Stimulated activated naive B cell treated with anti-CD40 and anti-IgM and Interleukin-4, amounts not matched to agents 10 μg/mL and 1 μg/mL and 100 μg/mL, for 72 hours (primary cell): ENCODE data around the gene SORCS2.

ENCODE experiments used
- ATAC-seq, 2 donors: fragments of 150-1000 bp; cut with Tn5 transposase; replicated peaks; 2 replicates each; pipeline ENCODE4 v1.10.0; 2021; ENCODE audit warnings: moderate library complexity in 1 of 2
- DNase-seq: peaks from one replicate; pipeline ENCODE4 v3.0.0; 2021
- H3K27ac Mint-ChIP-seq: one replicate; pipeline ENCODE4 v1.8.0; 2022; ENCODE audit warnings: mild to moderate bottlenecking, mixed read lengths
- H3K27me3 Mint-ChIP-seq, 2 donors: one replicate each; pipeline ENCODE4 v1.8.0; 2022; ENCODE audit warnings: mixed read lengths in 2 of 2
- H3K36me3 Mint-ChIP-seq, 2 donors: one replicate each; pipeline ENCODE4 v1.8.0; 2022; ENCODE audit warnings: mixed read lengths in 2 of 2, mild to moderate bottlenecking in 1 of 2
- H3K4me1 Mint-ChIP-seq, 2 donors: one replicate each; pipeline ENCODE4 v1.8.0; 2022; ENCODE audit warnings: mixed read lengths in 2 of 2, mild to moderate bottlenecking in 1 of 2
- H3K4me3 Mint-ChIP-seq, 2 donors: one replicate each; pipeline ENCODE4 v1.8.0; 2022; ENCODE audit warnings: mild to moderate bottlenecking in 2 of 2, mixed read lengths in 2 of 2, moderate library complexity in 1 of 2
- H3K9me3 Mint-ChIP-seq, 2 donors: one replicate each; pipeline ENCODE4 v1.8.0; 2022; ENCODE audit warnings: mixed read lengths in 2 of 2, mild to moderate bottlenecking in 1 of 2

Gene SORCS2

GRCh38 chr4:7646384-7647061, 454.2 kb downstream of the SORCS2 start:
- peaks cover 4 to 5% of the 10 kb centered on the region in 2 donors for H3K9me3 Mint-ChIP-seq
- peaks cover 13 to 15% of the 10 kb centered on the region in 2 donors for H3K4me1 Mint-ChIP-seq
- no peak for ATAC-seq
- no peak for DNase-seq
- H3K27ac Mint-ChIP-seq = no peak overlapping the region
- H3K36me3 Mint-ChIP-seq = no peaks in the 10 kb centered on the region
- H3K27me3 Mint-ChIP-seq = peaks cover 17 to 28% of the 10 kb centered on the region in 2 donors
- H3K4me3 Mint-ChIP-seq = no peak overlapping the region

- Mint-ChIP-seq H3K27me3 (peaks cover 17 to 28% of the 10 kb centered on the region in 2 donors), H3K4me3 (no peak overlapping the region), H3K9me3 (peaks cover 0 to 5% of the 10 kb centered on the region in 2 donors), H3K27ac (no peak overlapping the region), H3K4me1 (peaks cover 13 to 15% of the 10 kb centered on the region in 2 donors), H3K36me3 (no peaks in the 10 kb centered on the region)
- DNase-seq = no peak
- no peak for ATAC-seq
Observed at GRCh38 chr4:7647186-7647585, 454.8 kb downstream of the SORCS2 start.

- DNase-seq = no peak
- H3K9me3 Mint-ChIP-seq = peaks cover 0 to 5% of the 10 kb centered on the region in 2 donors
- H3K4me3 Mint-ChIP-seq = no peak overlapping the region
- no peak overlapping the region for H3K27ac Mint-ChIP-seq
- no peaks in the 10 kb centered on the region for H3K36me3 Mint-ChIP-seq
- H3K27me3 Mint-ChIP-seq = peaks cover 17 to 28% of the 10 kb centered on the region in 2 donors
- peaks cover 13 to 15% of the 10 kb centered on the region in 2 donors for H3K4me1 Mint-ChIP-seq
- no peak for ATAC-seq
Observed at GRCh38 chr4:7647600-7648543, 455.5 kb downstream of the SORCS2 start.

GRCh38 chr4:7648544-7649395, 456.4 kb downstream of the SORCS2 start:
- Mint-ChIP-seq H3K36me3 (no peaks in the 10 kb centered on the region), H3K4me1 (peaks cover 13 to 15% of the 10 kb centered on the region in 2 donors), H3K4me3 (no peak overlapping the region), H3K27ac (no peak overlapping the region), H3K27me3 (peaks cover 20 to 28% of the 10 kb centered on the region in 2 donors), H3K9me3 (peaks cover 0 to 5% of the 10 kb centered on the region in 2 donors)
- no peak for DNase-seq
- no peak for ATAC-seq

- H3K4me3 Mint-ChIP-seq = no peak overlapping the region
- peaks cover 26 to 30% of the 10 kb centered on the region in 2 donors for H3K27me3 Mint-ChIP-seq
- peaks cover 0 to 4% of the 10 kb centered on the region in 2 donors for H3K9me3 Mint-ChIP-seq
- H3K4me1 Mint-ChIP-seq = peaks cover 13 to 15% of the 10 kb centered on the region in 2 donors
- no peak overlapping the region for H3K27ac Mint-ChIP-seq
- DNase-seq (no peak), ATAC-seq (no peak)
- no peaks in the 10 kb centered on the region for H3K36me3 Mint-ChIP-seq
Observed at GRCh38 chr4:7649411-7649740, 457.0 kb downstream of the SORCS2 start.

- peak; percentile 89 to 90 for ATAC-seq
- H3K4me3 Mint-ChIP-seq = peak overlapping the region; percentile 17 to 51
- H3K27ac Mint-ChIP-seq = no peak overlapping the region
- peak; percentile 28 for DNase-seq
- H3K4me1 Mint-ChIP-seq = peaks cover 13 to 15% of the 10 kb centered on the region in 2 donors
- peaks cover 0 to 1% of the 10 kb centered on the region in 2 donors for H3K9me3 Mint-ChIP-seq
- H3K36me3 Mint-ChIP-seq = no peaks in the 10 kb centered on the region
- H3K27me3 Mint-ChIP-seq = peaks cover 32 to 34% of the 10 kb centered on the region in 2 donors
Observed at GRCh38 chr4:7649741-7650531, 457.6 kb downstream of the SORCS2 start.

GRCh38 chr4:7650606-7651385, 458.5 kb downstream of the SORCS2 start:
- H3K36me3 Mint-ChIP-seq = no peaks in the 10 kb centered on the region
- H3K27me3 Mint-ChIP-seq = peaks cover 34 to 37% of the 10 kb centered on the region in 2 donors
- peaks cover 0 to 1% of the 10 kb centered on the region in 2 donors for H3K9me3 Mint-ChIP-seq
- ATAC-seq (no peak), DNase-seq (no peak)
- peaks cover 13 to 15% of the 10 kb centered on the region in 2 donors for H3K4me1 Mint-ChIP-seq
- H3K27ac Mint-ChIP-seq = no peak overlapping the region
- H3K4me3 Mint-ChIP-seq = no peak overlapping the region

- H3K9me3 Mint-ChIP-seq = no peaks in the 10 kb centered on the region
- H3K27ac Mint-ChIP-seq = no peak overlapping the region
- DNase-seq = no peak
- H3K27me3 Mint-ChIP-seq = peaks cover 34 to 37% of the 10 kb centered on the region in 2 donors
- no peak overlapping the region for H3K4me3 Mint-ChIP-seq
- no peaks in the 10 kb centered on the region for H3K36me3 Mint-ChIP-seq
- H3K4me1 Mint-ChIP-seq = peaks cover 13 to 15% of the 10 kb centered on the region in 2 donors
- ATAC-seq = no peak
Observed at GRCh38 chr4:7651461-7651921, 459.2 kb downstream of the SORCS2 start.

GRCh38 chr4:7652006-7652405, 459.7 kb downstream of the SORCS2 start:
- H3K27ac Mint-ChIP-seq = no peak overlapping the region
- peaks cover 31 to 37% of the 10 kb centered on the region in 2 donors for H3K27me3 Mint-ChIP-seq
- no peak for ATAC-seq
- H3K36me3 Mint-ChIP-seq = no peaks in the 10 kb centered on the region
- no peak overlapping the region for H3K4me3 Mint-ChIP-seq
- no peaks in the 10 kb centered on the region for H3K9me3 Mint-ChIP-seq
- DNase-seq = no peak
- H3K4me1 Mint-ChIP-seq = peaks cover 13 to 15% of the 10 kb centered on the region in 2 donors

- no peaks in the 10 kb centered on the region for H3K9me3 Mint-ChIP-seq
- peaks cover 13 to 15% of the 10 kb centered on the region in 2 donors for H3K4me1 Mint-ChIP-seq
- peaks cover 27 to 33% of the 10 kb centered on the region in 2 donors for H3K27me3 Mint-ChIP-seq
- no peak overlapping the region for H3K4me3 Mint-ChIP-seq
- H3K27ac Mint-ChIP-seq = no peak overlapping the region
- ATAC-seq (no peak), DNase-seq (no peak)
- no peaks in the 10 kb centered on the region for H3K36me3 Mint-ChIP-seq
Observed at GRCh38 chr4:7652451-7652881, 460.1 kb downstream of the SORCS2 start.

GRCh38 chr4:7652906-7653305, 460.6 kb downstream of the SORCS2 start:
- no peaks in the 10 kb centered on the region for H3K36me3 Mint-ChIP-seq
- H3K9me3 Mint-ChIP-seq = no peaks in the 10 kb centered on the region
- H3K4me3 Mint-ChIP-seq = no peak overlapping the region
- peaks cover 13 to 15% of the 10 kb centered on the region in 2 donors for H3K4me1 Mint-ChIP-seq
- DNase-seq (no peak), ATAC-seq (no peak)
- H3K27me3 Mint-ChIP-seq = peaks cover 24 to 29% of the 10 kb centered on the region in 2 donors
- no peak overlapping the region for H3K27ac Mint-ChIP-seq

GRCh38 chr4:7653510-7654369, 461.4 kb downstream of the SORCS2 start:
- Mint-ChIP-seq H3K27ac (no peak overlapping the region), H3K36me3 (no peaks in the 10 kb centered on the region), H3K4me1 (peaks cover 13 to 14% of the 10 kb centered on the region in 2 donors), H3K27me3 (peaks cover 22 to 24% of the 10 kb centered on the region in 2 donors), H3K9me3 (no peaks in the 10 kb centered on the region), H3K4me3 (no peak overlapping the region)
- no peak for ATAC-seq
- no peak for DNase-seq
